HL-60 (cell line): Measurements from ENCODE around the gene TANK.

Source experiments
- DNase-seq, 2 experiments: peaks; one replicate each; pipeline ENCODE4 v3.0.0-alpha.2; 2010 to 2020; ENCODE audit warnings: low read depth in 1 of 2, low spot score in 1 of 2
- H3K27ac ChIP-seq: fragments of 250-450 bp; sonication (Bioruptor Pico); replicated peaks from 2 replicates; pipeline ENCODE4 v1.5.1; 2020; ENCODE audit warnings: mild to moderate bottlenecking, moderate library complexity
- H3K27me3 ChIP-seq: fragments of 250-450 bp; sonication (Bioruptor Pico); 2 replicates; pipeline ENCODE4 v1.5.1; 2021; ENCODE audit warnings: mild to moderate bottlenecking, moderate library complexity; ENCODE audit not compliant: insufficient read depth, poor library complexity, severe bottlenecking
- H3K4me3 ChIP-seq: replicated peaks from 2 replicates; pipeline ENCODE4 v1.5.1; 2011; ENCODE audit warnings: mild to moderate bottlenecking, control low read depth, low read length; ENCODE audit not compliant: insufficient read depth
- GABPA ChIP-seq: IDR thresholded peaks from 2 replicates; pipeline ENCODE4 v1.6.1; 2012; ENCODE audit warnings: low read depth
- POLR2AphosphoS5 ChIP-seq: IDR thresholded peaks from 2 replicates; pipeline ENCODE4 v1.6.1; 2012; ENCODE audit warnings: low read depth
- SPI1 ChIP-seq: IDR thresholded peaks from 2 replicates; pipeline ENCODE4 v1.6.1; 2012; ENCODE audit warnings: low read depth, mild to moderate bottlenecking, borderline replicate concordance
- TF ChIP-seq, protein P1 (sequence below): IDR thresholded peaks from one replicate; pipeline ENCODE4 v1.5.1; 2011; ENCODE audit warnings: low read length, control low read depth, inconsistent platforms; ENCODE audit not compliant: insufficient read depth
- TF ChIP-seq, protein P2 (sequence below): IDR thresholded peaks from 2 replicates; pipeline ENCODE4 v1.6.1; 2012; ENCODE audit warnings: low read depth; ENCODE audit not compliant: insufficient replicate concordance

Gene TANK

DNA sequence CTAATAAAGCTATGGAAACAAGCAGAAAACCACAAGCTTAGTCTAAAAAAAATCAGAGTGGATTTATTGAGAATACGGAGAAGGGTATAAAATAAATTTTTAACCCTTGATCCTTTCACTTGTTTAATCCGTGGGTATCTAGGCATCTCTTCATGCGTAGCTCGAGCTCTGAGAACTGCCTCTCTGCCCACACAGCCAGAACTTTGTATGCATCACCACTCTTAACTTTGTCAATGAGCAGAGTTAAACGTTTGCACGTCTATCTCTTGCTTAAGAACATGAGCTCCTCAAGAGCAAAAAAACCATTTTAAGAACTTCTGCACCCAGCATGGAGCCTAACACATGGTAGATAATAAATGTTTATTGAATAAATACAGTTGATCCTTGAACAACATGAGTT lies 26.9 kb upstream of the TANK start:
- Histone ChIP-seq H3K4me3 (no peak overlapping the region), H3K27ac (no peak overlapping the region), H3K27me3 (no peaks in the 10 kb centered on the region)
- no peak for DNase-seq
- no peak for TF ChIP-seq SPI1

DNA sequence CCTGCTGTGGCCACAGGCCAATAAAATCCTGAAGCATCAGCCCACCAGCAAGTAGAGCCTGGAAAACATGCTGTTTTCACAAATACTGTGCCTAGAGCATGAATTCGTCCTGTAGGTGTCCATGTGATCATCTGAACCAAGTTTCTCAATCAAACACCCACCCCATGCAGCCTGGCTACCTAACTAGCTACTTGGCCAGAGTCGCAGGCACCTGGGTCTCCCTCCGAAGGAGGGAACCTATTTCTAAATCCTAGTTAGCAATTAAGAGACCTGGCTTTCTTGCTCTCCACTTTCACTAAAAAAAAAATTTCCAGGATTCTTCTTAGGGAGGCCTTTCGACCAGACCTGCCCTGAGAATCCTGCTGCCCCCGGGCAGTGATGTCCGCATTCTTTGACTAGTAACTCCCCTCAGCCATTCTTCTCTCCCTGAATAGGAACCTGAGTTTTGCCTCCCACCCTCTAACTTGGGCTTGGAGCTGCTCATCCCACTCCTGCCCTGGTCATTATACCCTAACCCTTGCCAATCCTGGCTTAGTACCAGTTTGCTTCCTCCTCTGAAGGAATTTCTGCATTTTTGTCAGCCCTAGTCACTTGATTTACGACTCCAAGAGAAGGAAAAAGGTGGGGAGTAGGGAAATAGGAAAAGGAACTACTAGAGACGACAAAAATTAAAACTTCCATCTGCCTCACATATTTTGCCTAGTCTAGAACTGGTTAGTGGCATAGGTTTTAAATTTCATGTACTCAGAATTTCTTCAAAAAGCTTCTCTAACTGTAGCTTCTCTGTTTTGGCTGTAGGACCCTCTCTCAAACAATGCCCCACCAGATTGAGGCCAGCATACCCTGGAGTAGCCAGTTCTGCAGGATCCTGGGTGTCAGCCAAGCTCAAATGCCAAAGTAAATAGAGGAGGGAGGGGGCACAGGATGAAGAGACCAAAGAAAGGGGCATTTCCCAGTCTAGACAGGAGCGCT lies 25.4 kb upstream of the TANK start:
- no peaks in the 10 kb centered on the region for H3K27me3 ChIP-seq
- TF ChIP-seq, protein P1, sequence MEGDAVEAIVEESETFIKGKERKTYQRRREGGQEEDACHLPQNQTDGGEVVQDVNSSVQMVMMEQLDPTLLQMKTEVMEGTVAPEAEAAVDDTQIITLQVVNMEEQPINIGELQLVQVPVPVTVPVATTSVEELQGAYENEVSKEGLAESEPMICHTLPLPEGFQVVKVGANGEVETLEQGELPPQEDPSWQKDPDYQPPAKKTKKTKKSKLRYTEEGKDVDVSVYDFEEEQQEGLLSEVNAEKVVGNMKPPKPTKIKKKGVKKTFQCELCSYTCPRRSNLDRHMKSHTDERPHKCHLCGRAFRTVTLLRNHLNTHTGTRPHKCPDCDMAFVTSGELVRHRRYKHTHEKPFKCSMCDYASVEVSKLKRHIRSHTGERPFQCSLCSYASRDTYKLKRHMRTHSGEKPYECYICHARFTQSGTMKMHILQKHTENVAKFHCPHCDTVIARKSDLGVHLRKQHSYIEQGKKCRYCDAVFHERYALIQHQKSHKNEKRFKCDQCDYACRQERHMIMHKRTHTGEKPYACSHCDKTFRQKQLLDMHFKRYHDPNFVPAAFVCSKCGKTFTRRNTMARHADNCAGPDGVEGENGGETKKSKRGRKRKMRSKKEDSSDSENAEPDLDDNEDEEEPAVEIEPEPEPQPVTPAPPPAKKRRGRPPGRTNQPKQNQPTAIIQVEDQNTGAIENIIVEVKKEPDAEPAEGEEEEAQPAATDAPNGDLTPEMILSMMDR = no peak
- no peak for TF ChIP-seq POLR2AphosphoS5
- TF ChIP-seq GABPA = no peak
- TF ChIP-seq SPI1 = no peak
- TF ChIP-seq, protein P2, sequence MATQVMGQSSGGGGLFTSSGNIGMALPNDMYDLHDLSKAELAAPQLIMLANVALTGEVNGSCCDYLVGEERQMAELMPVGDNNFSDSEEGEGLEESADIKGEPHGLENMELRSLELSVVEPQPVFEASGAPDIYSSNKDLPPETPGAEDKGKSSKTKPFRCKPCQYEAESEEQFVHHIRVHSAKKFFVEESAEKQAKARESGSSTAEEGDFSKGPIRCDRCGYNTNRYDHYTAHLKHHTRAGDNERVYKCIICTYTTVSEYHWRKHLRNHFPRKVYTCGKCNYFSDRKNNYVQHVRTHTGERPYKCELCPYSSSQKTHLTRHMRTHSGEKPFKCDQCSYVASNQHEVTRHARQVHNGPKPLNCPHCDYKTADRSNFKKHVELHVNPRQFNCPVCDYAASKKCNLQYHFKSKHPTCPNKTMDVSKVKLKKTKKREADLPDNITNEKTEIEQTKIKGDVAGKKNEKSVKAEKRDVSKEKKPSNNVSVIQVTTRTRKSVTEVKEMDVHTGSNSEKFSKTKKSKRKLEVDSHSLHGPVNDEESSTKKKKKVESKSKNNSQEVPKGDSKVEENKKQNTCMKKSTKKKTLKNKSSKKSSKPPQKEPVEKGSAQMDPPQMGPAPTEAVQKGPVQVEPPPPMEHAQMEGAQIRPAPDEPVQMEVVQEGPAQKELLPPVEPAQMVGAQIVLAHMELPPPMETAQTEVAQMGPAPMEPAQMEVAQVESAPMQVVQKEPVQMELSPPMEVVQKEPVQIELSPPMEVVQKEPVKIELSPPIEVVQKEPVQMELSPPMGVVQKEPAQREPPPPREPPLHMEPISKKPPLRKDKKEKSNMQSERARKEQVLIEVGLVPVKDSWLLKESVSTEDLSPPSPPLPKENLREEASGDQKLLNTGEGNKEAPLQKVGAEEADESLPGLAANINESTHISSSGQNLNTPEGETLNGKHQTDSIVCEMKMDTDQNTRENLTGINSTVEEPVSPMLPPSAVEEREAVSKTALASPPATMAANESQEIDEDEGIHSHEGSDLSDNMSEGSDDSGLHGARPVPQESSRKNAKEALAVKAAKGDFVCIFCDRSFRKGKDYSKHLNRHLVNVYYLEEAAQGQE = no peak
- no peak for DNase-seq
- no peak overlapping the region for H3K4me3 ChIP-seq
- H3K27ac ChIP-seq = no peak overlapping the region

DNA sequence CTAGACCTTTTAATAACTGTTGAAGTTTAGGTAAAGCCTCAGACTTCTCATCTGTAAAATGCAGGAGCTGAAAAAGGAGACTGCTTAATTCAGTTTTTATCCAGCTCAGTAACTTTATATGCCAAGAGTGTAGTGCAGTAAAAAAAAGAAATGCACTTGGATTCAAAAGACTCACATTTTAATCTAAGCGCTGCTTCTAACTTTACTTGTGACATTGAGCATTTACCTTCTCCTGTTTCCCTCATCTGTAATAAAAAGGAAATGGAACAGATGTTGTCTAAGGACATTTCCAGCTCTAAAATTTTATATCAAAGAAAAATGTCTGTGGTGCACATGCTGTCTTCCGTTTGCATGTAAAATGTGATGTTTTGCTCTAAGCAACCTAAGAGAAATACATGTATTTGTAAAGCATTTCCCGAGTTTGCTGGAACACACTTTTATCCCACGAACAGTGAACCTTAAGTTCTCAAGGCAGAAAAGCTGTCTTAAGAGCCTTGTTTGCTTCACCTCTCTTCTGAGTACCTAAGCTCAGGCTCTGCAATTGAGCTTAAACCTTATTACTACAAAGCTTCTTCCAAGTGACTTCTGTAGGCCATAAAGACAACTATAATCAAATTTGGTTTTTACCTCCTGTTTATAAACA lies 24.2 kb upstream of the TANK start:
- no peak for DNase-seq
- Histone ChIP-seq H3K27ac (peak overlapping the region; percentile 77), H3K4me3 (no peak overlapping the region), H3K27me3 (no peaks in the 10 kb centered on the region)
- TF ChIP-seq, protein P1 = no peak
- no peak for TF ChIP-seq POLR2AphosphoS5
- no peak for TF ChIP-seq SPI1
- TF ChIP-seq GABPA = no peak
- TF ChIP-seq, protein P2 = no peak

DNA sequence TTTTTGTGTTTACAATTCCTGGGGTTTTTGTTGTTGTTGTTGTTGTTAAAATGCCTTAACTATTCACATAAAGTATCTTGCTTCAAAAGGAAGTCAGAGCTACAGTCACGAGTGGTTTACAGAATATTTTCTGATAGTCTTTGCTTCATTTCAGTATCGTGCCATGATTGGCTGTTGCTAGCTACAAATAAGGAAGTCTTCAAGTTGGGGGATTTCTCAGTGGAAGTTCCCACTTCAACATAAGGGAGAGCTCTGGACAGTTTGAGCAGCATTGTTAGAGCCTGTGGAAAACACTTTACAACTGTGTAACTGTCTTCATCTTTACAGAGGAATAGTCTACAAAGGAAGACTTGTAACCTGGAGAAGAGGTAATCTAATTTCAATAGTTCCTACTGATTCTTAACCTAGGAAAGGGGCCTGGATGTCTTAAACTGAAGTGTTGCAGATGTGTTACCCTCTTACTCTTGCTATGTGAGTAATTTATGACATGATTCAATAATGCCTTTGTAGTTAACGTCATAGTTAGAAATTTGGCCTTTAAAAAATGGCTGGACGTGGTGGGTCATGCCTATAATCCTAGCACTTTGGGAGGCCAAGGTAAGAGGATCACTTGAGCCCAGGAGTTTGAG lies 23.4 kb upstream of the TANK start:
- DNase-seq = peak; percentile 25 to 74
- TF ChIP-seq SPI1 = peak; percentile 94
- TF ChIP-seq, protein P2 = no peak
- H3K4me3 ChIP-seq = peak overlapping the region; percentile 21
- H3K27ac ChIP-seq = peak overlapping the region; percentile 77
- H3K27me3 ChIP-seq = no peaks in the 10 kb centered on the region
